Body of pancreas (tissue), 4 donors: ENCODE results near the gene ZNF699.
"Not testable (repeated sequence)": the region's sequence is repeated elsewhere in the genome, so short reads cannot be mapped to it uniquely, and the experiment has no call there.

Experiments used
- CTCF ChIP-seq, 7 experiments: fragments of 450-650 bp in 4 of 7; fragments of 200-600 bp in 3 of 7; sonication (generic) in 3 of 7; IDR thresholded peaks; one replicate each; pipeline ENCODE4 v1.5.1; 2016 to 2019; ENCODE audit warnings: antibody characterized with exemption in 7 of 7
- POLR2A ChIP-seq, 3 donors: fragments of 450-650 bp; IDR thresholded peaks; one replicate each; pipeline ENCODE4 v1.6.1; 2016; ENCODE audit warnings: antibody characterized with exemption in 3 of 3, mild to moderate bottlenecking in 2 of 3

GRCh38 chr19:9322201-9322600 is 12.6 kb upstream of the ZNF699 start:
- not testable (repeated sequence) for TF ChIP-seq CTCF, POLR2A (IDR thresholded peaks at IDR 0.05)
